BJ (cell line): ENCODE data around the gene HMGCL. TPM values are rescaled to one million over a fixed set of nuclear protein-coding genes. Genes with fewer than 3 reads are reported as not detected.
A peak's percentile ranks its signal among the peaks of the same experiment; 100 is the strongest.

Experiments used
- CTCF ChIA-PET: fragments of 350-600 bp; formaldehyde crosslinking; extraction: SDS; loops from one replicate; lab custom pipeline; 2021; ENCODE audit warnings: antibody characterized with exemption, inconsistent platforms; lab: Yijun Ruan, JAX
- POLR2A ChIA-PET: fragments of 300-600 bp; sonication (Branson Sonifier 250); formaldehyde crosslinking; extraction: SDS; loops from one replicate; lab custom pipeline; 2021; ENCODE audit warnings: antibody characterized with exemption; lab: Charles Lee
- DNase-seq: peaks from one replicate; pipeline ENCODE4 v3.0.0-alpha.2; 2011; ENCODE audit warnings: low read depth
- H3K27me3 ChIP-seq: 2 replicates; pipeline ENCODE4 v1.6.0; 2011; ENCODE audit warnings: low read length; ENCODE audit not compliant: control insufficient read depth, insufficient read depth
- H3K36me3 ChIP-seq: 2 replicates; pipeline ENCODE4 v1.5.1; 2011; ENCODE audit warnings: low read length; ENCODE audit not compliant: control insufficient read depth, insufficient read depth
- H3K4me3 ChIP-seq: 2 replicates; pipeline ENCODE4 v1.5.1; 2011; ENCODE audit warnings: low read depth, mild to moderate bottlenecking, control low read depth, low read length
- polyA plus RNA-seq: library from polyadenylated mRNA; depleted of rRNA; stranded (reverse); fragments of >200 nt; gene quantifications from 2 replicates; pipeline ENCODE4 v1.2.3, GENCODE V29; 2011
- TF ChIP-seq, protein P1 (sequence below): IDR thresholded peaks from 2 replicates; pipeline ENCODE4 v1.5.1; 2011; ENCODE audit warnings: low read depth, mild to moderate bottlenecking, control low read depth, inconsistent platforms, low read length, moderate library complexity; ENCODE audit not compliant: insufficient read depth

HMGCL gene
- polyA plus RNA-seq, 1 experiment, result 41.7 TPM

DNA sequence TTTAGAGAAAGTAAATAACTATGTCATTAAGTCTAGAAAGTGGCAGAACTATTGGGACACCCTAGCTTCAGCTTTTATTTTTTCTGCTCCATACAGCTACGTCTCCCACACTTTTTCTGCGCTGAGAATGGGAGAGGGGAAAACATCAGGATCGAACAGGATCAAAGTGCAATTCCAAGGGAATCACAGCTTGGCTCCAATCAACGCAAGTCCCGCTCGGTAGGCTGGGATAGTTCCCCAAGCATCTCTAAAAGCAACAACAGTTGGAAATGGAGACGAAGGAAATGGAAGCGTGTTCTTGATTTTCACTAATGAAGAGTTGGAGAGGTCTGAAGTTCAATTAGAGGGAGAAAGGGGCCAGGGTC lies 536 bp downstream of the HMGCL start:
- Histone ChIP-seq H3K36me3 (no peaks in the 10 kb centered on the region), H3K4me3 (peak overlapping the region; percentile 100), H3K27me3 (no peaks in the 10 kb centered on the region)
- TF ChIP-seq, protein P1, sequence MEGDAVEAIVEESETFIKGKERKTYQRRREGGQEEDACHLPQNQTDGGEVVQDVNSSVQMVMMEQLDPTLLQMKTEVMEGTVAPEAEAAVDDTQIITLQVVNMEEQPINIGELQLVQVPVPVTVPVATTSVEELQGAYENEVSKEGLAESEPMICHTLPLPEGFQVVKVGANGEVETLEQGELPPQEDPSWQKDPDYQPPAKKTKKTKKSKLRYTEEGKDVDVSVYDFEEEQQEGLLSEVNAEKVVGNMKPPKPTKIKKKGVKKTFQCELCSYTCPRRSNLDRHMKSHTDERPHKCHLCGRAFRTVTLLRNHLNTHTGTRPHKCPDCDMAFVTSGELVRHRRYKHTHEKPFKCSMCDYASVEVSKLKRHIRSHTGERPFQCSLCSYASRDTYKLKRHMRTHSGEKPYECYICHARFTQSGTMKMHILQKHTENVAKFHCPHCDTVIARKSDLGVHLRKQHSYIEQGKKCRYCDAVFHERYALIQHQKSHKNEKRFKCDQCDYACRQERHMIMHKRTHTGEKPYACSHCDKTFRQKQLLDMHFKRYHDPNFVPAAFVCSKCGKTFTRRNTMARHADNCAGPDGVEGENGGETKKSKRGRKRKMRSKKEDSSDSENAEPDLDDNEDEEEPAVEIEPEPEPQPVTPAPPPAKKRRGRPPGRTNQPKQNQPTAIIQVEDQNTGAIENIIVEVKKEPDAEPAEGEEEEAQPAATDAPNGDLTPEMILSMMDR, result no peak
- ChIA-PET POLR2A (interaction anchor here (0.6 to 0.7 kb wide), 2 partner anchors 34 to 153 kb away, joined by 3 to 4 read pairs; partner anchors contain the start of gene LYPLA2), CTCF (interaction anchor here (1.3 to 9.2 kb wide), 2 partner anchors 10 to 15 kb away, joined by 3 to 77 read pairs; no protein-coding TSS in a partner anchor)
- DNase-seq, result no peak

DNA sequence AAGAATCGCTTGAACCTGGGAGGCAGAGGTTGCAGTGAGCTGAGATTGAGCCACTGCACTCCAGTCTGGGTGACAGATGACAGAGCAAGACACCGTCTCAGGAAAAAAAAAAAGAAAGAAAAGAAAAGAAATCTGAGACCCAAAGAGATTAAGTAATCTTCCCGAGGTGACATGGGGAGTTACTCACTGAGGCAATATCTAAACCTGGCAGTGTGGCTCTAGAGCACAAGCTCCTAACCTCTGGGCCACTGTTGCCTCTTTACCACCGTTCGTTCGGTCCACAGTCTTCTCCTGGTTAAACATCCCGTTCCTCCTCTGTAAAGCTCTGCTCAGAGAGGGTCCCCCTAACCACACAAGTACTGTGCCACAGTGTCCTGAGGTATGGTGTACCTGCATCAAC lies 1.5 kb downstream of the HMGCL start:
- Histone ChIP-seq H3K27me3 (no peaks in the 10 kb centered on the region), H3K4me3 (no peak overlapping the region), H3K36me3 (no peaks in the 10 kb centered on the region; the same call in 1 of the 2 replicates)
- POLR2A ChIA-PET, result no interaction called here
- CTCF ChIA-PET, result interaction anchor here (9.2 kb wide), 1 partner anchor 14 kb away, joined by 77 read pairs; no protein-coding TSS in a partner anchor
- TF ChIP-seq, protein P1, result no peak
- no peak for DNase-seq

DNA sequence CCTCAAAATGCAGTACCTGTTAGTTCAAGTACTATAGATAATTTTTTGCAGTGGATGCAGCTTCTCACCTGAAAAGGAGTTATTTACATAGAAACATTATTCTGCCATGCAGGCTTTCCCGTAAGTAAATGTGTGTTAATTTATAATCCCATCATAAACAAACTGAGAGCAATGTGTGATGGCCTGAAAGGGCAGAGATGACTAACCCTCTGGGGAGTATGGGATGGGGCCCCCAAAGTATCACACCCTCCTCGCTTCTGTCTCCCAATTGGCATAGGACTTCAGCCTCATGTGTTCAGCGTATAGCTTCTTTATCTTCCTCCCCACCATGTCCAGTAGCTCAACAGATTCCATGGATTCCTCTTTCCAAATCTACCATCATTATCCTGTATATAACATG lies 7.6 kb downstream of the HMGCL start:
- TF ChIP-seq, protein P1, result no peak
- Histone ChIP-seq H3K27me3 (no peaks in the 10 kb centered on the region), H3K4me3 (no peak overlapping the region), H3K36me3 (peaks cover 15% of the 10 kb centered on the region)
- DNase-seq, result no peak
- CTCF ChIA-PET, result interaction anchor here (0.6 to 9.2 kb wide), 4 partner anchors 8 to 125 kb away, joined by 3 to 77 read pairs (median 3); partner anchors contain the start of gene PITHD1
- POLR2A ChIA-PET, result no interaction called here

DNA sequence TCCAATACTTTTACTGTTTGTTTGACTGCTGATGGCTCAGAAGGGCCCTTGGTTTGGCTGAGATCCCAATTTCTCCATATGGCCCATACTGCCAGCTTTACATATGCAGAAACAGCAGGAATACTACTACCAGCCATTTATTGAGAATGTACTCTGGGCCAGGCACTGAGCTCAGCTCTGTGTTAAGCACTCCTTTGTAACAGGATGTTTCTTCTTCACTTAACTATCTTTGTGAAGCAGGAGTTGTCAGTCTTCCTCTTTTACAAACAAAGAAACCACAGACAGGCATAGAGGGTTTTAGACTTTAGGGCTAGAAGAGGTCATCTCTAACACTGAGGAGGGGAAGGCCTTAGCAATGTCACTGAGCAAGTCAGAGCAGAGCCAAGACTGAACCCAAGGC lies 8.3 kb downstream of the HMGCL start:
- Histone ChIP-seq H3K4me3 (no peak overlapping the region), H3K36me3 (peaks cover 19% of the 10 kb centered on the region), H3K27me3 (no peaks in the 10 kb centered on the region)
- POLR2A ChIA-PET, result no interaction called here
- no peak for DNase-seq
- CTCF ChIA-PET, result interaction anchor here (1.0 to 1.4 kb wide), 5 partner anchors 10 to 100 kb away, joined by 3 to 6 read pairs (median 3); partner anchors contain the start of gene PITHD1
- TF ChIP-seq, protein P1, result no peak

DNA sequence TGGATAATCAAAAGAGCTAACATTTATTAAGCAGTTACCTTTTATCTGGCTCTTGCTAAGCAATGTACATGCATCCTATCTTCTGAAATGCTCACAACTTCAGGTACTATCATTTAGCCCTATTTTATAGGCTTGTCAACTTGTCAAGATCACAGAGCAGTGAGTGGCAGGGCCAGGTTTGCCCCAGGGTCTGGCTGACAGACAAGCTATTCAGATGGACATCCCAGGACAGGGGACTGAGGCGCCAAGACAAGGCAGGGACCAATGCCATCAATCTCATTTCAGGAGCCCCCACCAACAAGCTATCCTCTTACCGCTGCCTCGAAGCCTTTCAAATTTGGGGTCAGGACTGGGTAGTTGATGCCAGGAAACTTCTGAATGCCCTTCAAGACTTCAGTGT lies 8.9 kb downstream of the HMGCL start:
- Histone ChIP-seq H3K27me3 (no peaks in the 10 kb centered on the region), H3K4me3 (no peak overlapping the region), H3K36me3 (peaks cover 21% of the 10 kb centered on the region)
- ChIA-PET CTCF (interaction anchor here (0.7 to 1.4 kb wide), 5 partner anchors 9 to 160 kb away, joined by 3 to 6 read pairs (median 3); no protein-coding TSS in a partner anchor), POLR2A (no interaction called here)
- TF ChIP-seq, protein P1, result no peak
- no peak for DNase-seq
